ENCODE data around the gene AKAP13. TPM values are rescaled to one million over a fixed set of nuclear protein-coding genes. Genes with fewer than 3 reads are reported as not detected.

AKAP13 gene
- total RNA-seq, 2 donors from 2014 or later: 228 to 273 TPM

DNA sequence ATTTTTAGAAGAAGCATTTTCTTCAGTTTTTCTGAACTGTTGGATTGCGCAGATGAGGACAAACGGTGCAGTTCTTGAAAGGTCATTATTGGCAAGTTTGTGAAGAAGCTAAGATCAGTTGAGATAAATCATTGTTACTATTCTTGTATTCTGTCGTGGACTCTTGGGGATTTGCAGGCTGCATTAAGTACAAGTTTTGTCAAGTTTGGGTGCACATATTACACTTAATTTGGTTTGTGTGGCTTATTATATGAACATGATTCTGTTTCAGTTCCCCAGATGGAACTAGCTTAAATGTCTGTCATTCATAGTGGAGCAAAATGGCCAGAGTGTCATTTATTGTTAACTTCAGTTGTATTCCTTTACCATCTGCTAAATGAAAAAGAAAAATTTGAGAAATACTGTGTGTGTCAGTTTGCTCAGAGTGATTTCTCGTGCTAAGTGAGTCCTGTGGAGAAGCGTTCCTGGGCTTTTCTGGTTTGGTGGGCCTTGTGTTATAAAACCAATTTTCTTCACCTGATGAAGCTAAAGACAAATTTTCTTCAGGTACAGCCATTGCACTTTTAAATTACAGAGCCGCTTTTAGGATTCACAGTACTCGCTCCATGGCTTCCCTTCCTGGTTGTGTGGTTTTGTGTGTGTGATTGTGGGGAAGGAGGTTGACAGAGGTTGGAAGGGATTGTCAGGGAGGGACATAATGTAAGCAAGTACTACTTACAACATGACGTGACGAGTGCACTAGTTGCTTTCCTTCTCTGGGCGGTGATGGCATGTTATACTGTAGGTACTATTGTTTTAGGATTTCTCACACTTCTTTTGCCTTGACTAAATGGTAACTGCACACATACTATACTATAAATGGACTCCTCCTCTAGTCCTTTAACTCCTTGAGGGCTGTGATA is 1.7 kb downstream of the AKAP13 start:
- no peak overlapping the region for H3K27ac ChIP-seq
- ATAC-seq (ENCODE audit: insufficient number of reproducible peaks, low FRiP score, low read depth): no peak
- H3K36me3 ChIP-seq: no peaks in the 10 kb centered on the region
- no peaks in the 10 kb centered on the region for H3K9me3 ChIP-seq
- no peak for DNase-seq (ENCODE audit: low spot score)
- peaks cover 10 to 16% of the 10 kb centered on the region in 2 donors for H3K4me1 ChIP-seq (ENCODE audit: control insufficient read depth in 1 of 2, low read depth in 2 of 2)
- no peaks in the 10 kb centered on the region for H3K27me3 ChIP-seq (replicated peaks; ENCODE audit: insufficient read depth)
- H3K4me3 ChIP-seq: peak overlapping the region; percentile 94
- TF ChIP-seq, protein P1, sequence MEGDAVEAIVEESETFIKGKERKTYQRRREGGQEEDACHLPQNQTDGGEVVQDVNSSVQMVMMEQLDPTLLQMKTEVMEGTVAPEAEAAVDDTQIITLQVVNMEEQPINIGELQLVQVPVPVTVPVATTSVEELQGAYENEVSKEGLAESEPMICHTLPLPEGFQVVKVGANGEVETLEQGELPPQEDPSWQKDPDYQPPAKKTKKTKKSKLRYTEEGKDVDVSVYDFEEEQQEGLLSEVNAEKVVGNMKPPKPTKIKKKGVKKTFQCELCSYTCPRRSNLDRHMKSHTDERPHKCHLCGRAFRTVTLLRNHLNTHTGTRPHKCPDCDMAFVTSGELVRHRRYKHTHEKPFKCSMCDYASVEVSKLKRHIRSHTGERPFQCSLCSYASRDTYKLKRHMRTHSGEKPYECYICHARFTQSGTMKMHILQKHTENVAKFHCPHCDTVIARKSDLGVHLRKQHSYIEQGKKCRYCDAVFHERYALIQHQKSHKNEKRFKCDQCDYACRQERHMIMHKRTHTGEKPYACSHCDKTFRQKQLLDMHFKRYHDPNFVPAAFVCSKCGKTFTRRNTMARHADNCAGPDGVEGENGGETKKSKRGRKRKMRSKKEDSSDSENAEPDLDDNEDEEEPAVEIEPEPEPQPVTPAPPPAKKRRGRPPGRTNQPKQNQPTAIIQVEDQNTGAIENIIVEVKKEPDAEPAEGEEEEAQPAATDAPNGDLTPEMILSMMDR (IDR thresholded peaks at IDR 0.05): no peak

GRCh38 chr15:85382942-85383341 is 2.5 kb downstream of the AKAP13 start:
- Histone ChIP-seq H3K36me3 (no peaks in the 10 kb centered on the region), H3K4me1 (ENCODE audit: control insufficient read depth in 1 of 2, low read depth in 2 of 2) (peaks cover 10 to 16% of the 10 kb centered on the region in 2 donors), H3K27ac (no peak overlapping the region), H3K27me3 (replicated peaks; ENCODE audit: insufficient read depth) (no peaks in the 10 kb centered on the region), H3K4me3 (no peak overlapping the region), H3K9me3 (no peaks in the 10 kb centered on the region)
- DNase-seq (ENCODE audit: low spot score): no peak
- no peak for ATAC-seq (ENCODE audit: insufficient number of reproducible peaks, low FRiP score, low read depth)
- TF ChIP-seq, protein P1 (IDR thresholded peaks at IDR 0.05): no peak

DNA sequence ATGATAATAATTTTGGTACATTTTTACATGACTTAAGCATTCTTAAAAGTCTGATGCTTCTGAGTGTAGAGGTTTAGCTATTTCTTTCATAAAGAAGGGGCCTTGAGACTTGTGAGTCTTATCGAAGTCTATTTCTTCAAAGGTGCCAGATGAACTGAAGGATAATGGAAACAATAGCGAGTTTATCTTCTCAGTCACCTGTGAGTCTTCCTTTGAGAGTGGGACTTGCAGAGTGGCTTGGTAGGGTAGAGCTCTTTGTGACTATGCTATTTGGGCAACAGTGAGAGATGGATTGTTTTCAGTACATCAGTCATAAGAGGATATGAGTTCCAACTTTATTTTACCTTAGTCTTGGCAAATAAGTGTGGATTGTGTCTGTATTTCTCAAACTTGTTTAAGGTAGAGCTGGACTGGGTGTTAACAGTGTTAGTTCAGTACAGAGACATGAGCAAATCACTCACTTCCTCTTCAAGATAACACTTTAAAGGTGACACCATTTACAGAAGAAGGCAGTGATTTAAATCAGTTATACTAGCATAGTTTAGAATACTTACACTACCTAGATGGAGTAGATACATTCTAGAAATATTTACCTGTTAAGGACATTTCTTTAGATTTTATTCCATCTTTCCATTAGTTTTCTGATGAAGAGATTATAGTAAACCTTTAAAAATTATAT is 3.2 kb downstream of the AKAP13 start:
- H3K27ac ChIP-seq: no peak overlapping the region
- H3K4me1 ChIP-seq (ENCODE audit: control insufficient read depth in 1 of 2, low read depth in 2 of 2): peaks cover 10 to 16% of the 10 kb centered on the region in 2 donors
- TF ChIP-seq, protein P1 (IDR thresholded peaks at IDR 0.05): no peak
- ATAC-seq (ENCODE audit: insufficient number of reproducible peaks, low FRiP score, low read depth) (no peak), DNase-seq (ENCODE audit: low spot score) (no peak)
- no peaks in the 10 kb centered on the region for H3K36me3 ChIP-seq
- H3K4me3 ChIP-seq: no peak overlapping the region
- H3K9me3 ChIP-seq: no peaks in the 10 kb centered on the region
- H3K27me3 ChIP-seq (replicated peaks; ENCODE audit: insufficient read depth): no peaks in the 10 kb centered on the region

- Histone ChIP-seq H3K9me3 (no peaks in the 10 kb centered on the region), H3K4me1 (ENCODE audit: control insufficient read depth in 1 of 2, low read depth in 2 of 2) (peaks cover 14 to 20% of the 10 kb centered on the region in 2 donors), H3K27ac (no peak overlapping the region), H3K36me3 (no peaks in the 10 kb centered on the region), H3K27me3 (replicated peaks; ENCODE audit: insufficient read depth) (no peaks in the 10 kb centered on the region), H3K4me3 (no peak overlapping the region)
- TF ChIP-seq, protein P1 (IDR thresholded peaks at IDR 0.05): no peak
- no peak for DNase-seq (ENCODE audit: low spot score)
- ATAC-seq (ENCODE audit: insufficient number of reproducible peaks, low FRiP score, low read depth): no peak
Observed at GRCh38 chr15:85386261-85386660, 5.9 kb downstream of the AKAP13 start.

- Histone ChIP-seq H3K4me3 (no peak overlapping the region), H3K9me3 (no peaks in the 10 kb centered on the region), H3K27me3 (replicated peaks; ENCODE audit: insufficient read depth) (no peaks in the 10 kb centered on the region), H3K36me3 (no peaks in the 10 kb centered on the region), H3K4me1 (ENCODE audit: control insufficient read depth in 1 of 2, low read depth in 2 of 2) (peaks cover 3 to 4% of the 10 kb centered on the region in 2 donors), H3K27ac (no peak overlapping the region)
- TF ChIP-seq, protein P1 (IDR thresholded peaks at IDR 0.05): no peak
- DNase-seq (ENCODE audit: low spot score) (no peak), ATAC-seq (ENCODE audit: insufficient number of reproducible peaks, low FRiP score, low read depth) (no peak)
Observed at GRCh38 chr15:85388566-85389305, 8.3 kb downstream of the AKAP13 start.

Data from thoracic aorta (tissue), 2 donors.